Measurements from ENCODE around the gene DENND11. TPM values are rescaled to one million over a fixed set of nuclear protein-coding genes. Genes with fewer than 3 reads are reported as not detected.

Gene DENND11
- total and polyA plus RNA-seq, 10 of the 15 experiments (the other 5 are each of a cell fraction or from before 2014, with no cell fraction given), result 2.7 to 47.0 (median 26.6) TPM

GRCh38 chr7:141710301-141710700, 8.3 kb upstream of the DENND11 start:
- no peaks in the 10 kb centered on the region for H3K27me3 ChIP-seq (replicated peaks in 1 of 2; ENCODE audit: control insufficient read depth in 2 of 2, insufficient read depth in 2 of 2, low read length in 1 of 2)
- no TSS peak for BruUV-seq (replicated peaks)
- RAD21 ChIA-PET (ENCODE audit: unreplicated experiment), result interaction anchor here (1.2 to 2.7 kb wide), 2 partner anchors 10 to 56 kb away, joined by 5 to 19 read pairs; no protein-coding TSS in a partner anchor
- ATAC-seq (no peak), DNase-seq (ENCODE audit: low read depth, low spot score) (no peak), FAIRE-seq (no peak)
- H3K27ac ChIP-seq (ENCODE audit: control insufficient read depth, insufficient read depth), result no peak overlapping the region
- intact Hi-C loops (cut with micrococcal nuclease; ENCODE audit: unreplicated experiment) (no loop called here), in situ Hi-C loops (cut with MboI) (no loop called here)
- SMC1A ChIA-PET (ENCODE audit: uncharacterized antibody, unreplicated experiment), result interaction anchor here (0.7 to 1.8 kb wide), 4 partner anchors 12 to 56 kb away, joined by 3 to 8 read pairs (median 4); no protein-coding TSS in a partner anchor
- H2AFZ ChIP-seq (ENCODE audit: control insufficient read depth, low read depth, low read length), result no peak overlapping the region
- no peaks in the 10 kb centered on the region for H3K36me3 ChIP-seq (ENCODE audit: control insufficient read depth in 2 of 2, insufficient read depth in 2 of 2, low read length in 1 of 2)
- H3K79me2 ChIP-seq (ENCODE audit: control insufficient read depth, insufficient read depth, low read length), result no peaks in the 10 kb centered on the region
- H3K4me3 ChIP-seq, result no peak overlapping the region
- no peaks in the 10 kb centered on the region for H4K20me1 ChIP-seq (ENCODE audit: control insufficient read depth, insufficient read depth)
- H3K4me1 ChIP-seq (ENCODE audit: control insufficient read depth, insufficient read depth, low read length), result no peaks in the 10 kb centered on the region
- H3K9ac ChIP-seq (ENCODE audit: control insufficient read depth, insufficient read depth, low read length), result no peak overlapping the region
- 0% methylated on average over 1 of the region's 1 CpG for WGBS (ENCODE audit: insufficient coverage, insufficient replicate concordance, low lambda C conversion rate, missing lambda C conversion rate)
- CTCF ChIA-PET, result interaction anchor here (1.0 to 2.5 kb wide), 8 partner anchors 10 to 60 kb away, joined by 3 to 16 read pairs (median 4); partner anchors contain the start of gene SSBP1
- POLR2A ChIA-PET, result no interaction called here
- no peak overlapping the region for H3K4me2 ChIP-seq (ENCODE audit: control insufficient read depth, insufficient read depth)
- no peaks in the 10 kb centered on the region for H3K9me3 ChIP-seq (replicated peaks; ENCODE audit: control insufficient read depth, insufficient read depth, low read length)
- TF ChIP-seq HCFC1 (IDR thresholded peaks at IDR 0.05; ENCODE audit: low read length), result no peak
- TF ChIP-seq, protein P1, sequence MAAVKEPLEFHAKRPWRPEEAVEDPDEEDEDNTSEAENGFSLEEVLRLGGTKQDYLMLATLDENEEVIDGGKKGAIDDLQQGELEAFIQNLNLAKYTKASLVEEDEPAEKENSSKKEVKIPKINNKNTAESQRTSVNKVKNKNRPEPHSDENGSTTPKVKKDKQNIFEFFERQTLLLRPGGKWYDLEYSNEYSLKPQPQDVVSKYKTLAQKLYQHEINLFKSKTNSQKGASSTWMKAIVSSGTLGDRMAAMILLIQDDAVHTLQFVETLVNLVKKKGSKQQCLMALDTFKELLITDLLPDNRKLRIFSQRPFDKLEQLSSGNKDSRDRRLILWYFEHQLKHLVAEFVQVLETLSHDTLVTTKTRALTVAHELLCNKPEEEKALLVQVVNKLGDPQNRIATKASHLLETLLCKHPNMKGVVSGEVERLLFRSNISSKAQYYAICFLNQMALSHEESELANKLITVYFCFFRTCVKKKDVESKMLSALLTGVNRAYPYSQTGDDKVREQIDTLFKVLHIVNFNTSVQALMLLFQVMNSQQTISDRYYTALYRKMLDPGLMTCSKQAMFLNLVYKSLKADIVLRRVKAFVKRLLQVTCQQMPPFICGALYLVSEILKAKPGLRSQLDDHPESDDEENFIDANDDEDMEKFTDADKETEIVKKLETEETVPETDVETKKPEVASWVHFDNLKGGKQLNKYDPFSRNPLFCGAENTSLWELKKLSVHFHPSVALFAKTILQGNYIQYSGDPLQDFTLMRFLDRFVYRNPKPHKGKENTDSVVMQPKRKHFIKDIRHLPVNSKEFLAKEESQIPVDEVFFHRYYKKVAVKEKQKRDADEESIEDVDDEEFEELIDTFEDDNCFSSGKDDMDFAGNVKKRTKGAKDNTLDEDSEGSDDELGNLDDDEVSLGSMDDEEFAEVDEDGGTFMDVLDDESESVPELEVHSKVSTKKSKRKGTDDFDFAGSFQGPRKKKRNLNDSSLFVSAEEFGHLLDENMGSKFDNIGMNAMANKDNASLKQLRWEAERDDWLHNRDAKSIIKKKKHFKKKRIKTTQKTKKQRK (IDR thresholded peaks at IDR 0.05; ENCODE audit: low read depth, low read length), result no peak
- TF ChIP-seq USF1 (IDR thresholded peaks at IDR 0.05; ENCODE audit: borderline replicate concordance, extremely low read length, insufficient read depth, low read depth, low read length), result no peak
- TF ChIP-seq ZNF384 (IDR thresholded peaks at IDR 0.05; ENCODE audit: borderline replicate concordance, low read depth, low read length), result no peak
- TF ChIP-seq BACH1 (IDR thresholded peaks at IDR 0.05; ENCODE audit: borderline replicate concordance), result no peak
- no peak for TF ChIP-seq HDAC6 (IDR thresholded peaks at IDR 0.05; ENCODE audit: unreplicated experiment)
- TF ChIP-seq NR2C2 (IDR thresholded peaks at IDR 0.05; ENCODE audit: borderline replicate concordance, control insufficient read depth, insufficient read length, low read depth), result no peak
- TF ChIP-seq EGR1 (IDR thresholded peaks at IDR 0.05; ENCODE audit: borderline replicate concordance in 1 of 2, low read depth in 2 of 2, low read length in 2 of 2), result no peak
- no peak for TF ChIP-seq TCF7 (IDR thresholded peaks at IDR 0.05; ENCODE audit: borderline replicate concordance)
- TF ChIP-seq RAD21 (IDR thresholded peaks at IDR 0.05; ENCODE audit: insufficient read depth, low read depth, low read length), result peak; percentile 23; the same call in 1 of the 2 replicates
- peak in 1 of 3 experiments; percentile 10; a peak in 2 of 6 replicates for TF ChIP-seq CTCF (IDR thresholded peaks at IDR 0.05 in 2 of 3, conservative IDR thresholded peaks at IDR 0.05 in 1 of 3; ENCODE audit: control insufficient read depth in 2 of 3, extremely low read depth in 1 of 3, insufficient read depth in 1 of 3, low read depth in 3 of 3, low read length in 3 of 3)
- peak; percentile 75 for TF ChIP-seq ZBTB40 (IDR thresholded peaks at IDR 0.05; ENCODE audit: borderline replicate concordance)
